GM19035 (cell line): ENCODE data around the gene MUC4.
"Not testable (repeated sequence)": the region's sequence is repeated elsewhere in the genome, so short reads cannot be mapped to it uniquely, and the experiment has no call there.

ENCODE experiments used
- ATAC-seq: cut with Tn5 transposase; IDR thresholded peaks from one replicate; pipeline ENCODE4 v1.9.1; 2021; ENCODE audit not compliant: unreplicated experiment

Gene MUC4

GRCh38 chr3:195785781-195786405 is 25.8 kb downstream of the MUC4 start:
- not testable (repeated sequence) for ATAC-seq

DNA sequence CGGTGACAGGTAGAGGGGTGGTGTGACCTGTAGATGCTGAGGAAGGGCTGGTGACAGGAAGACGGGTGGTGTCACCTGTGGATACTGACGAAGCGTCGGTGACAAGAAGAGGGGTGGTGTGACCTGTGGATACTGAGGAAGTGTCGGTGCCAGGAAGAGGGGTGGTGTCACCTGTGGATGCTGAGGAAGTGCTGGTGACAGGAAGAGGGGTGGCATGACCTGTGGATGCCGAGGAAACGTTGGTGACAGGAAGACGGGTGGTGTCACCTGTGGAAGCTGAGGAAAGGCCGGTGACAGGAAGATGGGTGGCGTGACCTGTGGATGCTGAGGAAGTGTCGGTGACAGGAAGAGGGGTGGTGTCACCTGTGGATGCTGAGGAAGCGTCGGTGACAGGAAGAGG is 27.7 kb downstream of the MUC4 start:
- ATAC-seq: not testable (repeated sequence)

DNA sequence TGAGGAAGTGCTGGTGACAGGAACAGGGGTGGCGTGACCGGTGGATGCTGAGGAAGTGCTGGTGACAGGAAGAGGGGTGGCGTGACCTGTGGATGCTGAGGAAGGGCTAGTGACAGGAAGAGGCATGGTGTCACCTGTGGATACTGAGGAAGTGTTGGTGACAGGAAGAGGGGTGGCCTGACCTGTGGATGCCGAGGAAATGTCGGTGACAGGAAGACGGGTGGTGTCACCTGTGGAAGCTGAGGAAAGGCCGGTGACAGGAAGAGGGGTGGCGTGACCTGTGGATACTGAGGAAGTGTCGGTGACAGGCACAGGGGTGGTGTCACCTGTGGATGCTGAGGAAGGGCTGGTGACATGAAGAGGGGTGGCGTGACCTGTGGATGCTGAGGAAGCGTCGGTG is 30.5 kb downstream of the MUC4 start:
- ATAC-seq: not testable (repeated sequence)

DNA sequence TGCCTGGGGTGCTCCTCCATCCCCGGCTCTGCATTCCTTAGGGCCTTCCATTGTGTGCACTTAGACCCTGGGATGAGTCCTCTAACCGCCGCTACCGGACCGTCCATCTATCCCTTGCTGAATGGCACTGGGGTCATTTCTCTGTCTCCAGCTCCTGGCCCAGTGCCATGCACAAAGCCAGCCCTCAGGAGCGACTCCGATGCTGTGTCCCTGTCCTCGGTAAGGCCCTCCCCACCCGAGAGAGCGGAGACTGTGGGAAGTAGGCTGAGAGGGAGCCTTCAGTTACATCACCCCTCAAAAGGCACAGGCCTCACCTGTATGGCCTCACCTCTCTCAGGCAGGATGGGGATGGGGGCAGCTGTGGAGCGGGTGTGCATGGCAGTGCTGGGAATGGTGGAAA is 33.8 kb downstream of the MUC4 start:
- no peak for ATAC-seq

DNA sequence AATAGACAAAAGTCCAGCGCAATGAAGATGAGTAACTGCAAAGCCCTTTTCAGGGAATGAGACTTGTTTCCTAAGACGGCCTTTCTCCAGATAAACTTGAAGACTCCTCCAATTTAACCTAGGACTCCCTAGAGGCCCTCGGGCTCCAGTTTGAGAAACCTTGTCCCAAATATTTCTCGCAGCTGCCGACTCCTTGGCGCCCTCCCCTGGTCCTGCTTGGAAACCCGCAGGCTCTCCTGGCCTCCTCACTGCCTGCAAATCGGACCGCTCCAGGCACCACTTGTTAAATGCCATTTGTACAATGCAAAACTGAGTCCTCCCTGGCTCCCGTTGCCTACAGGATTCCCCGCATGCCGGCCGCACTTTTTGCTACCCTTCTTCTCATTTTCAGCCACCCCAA is 36.8 kb downstream of the MUC4 start:
- ATAC-seq: no peak

DNA sequence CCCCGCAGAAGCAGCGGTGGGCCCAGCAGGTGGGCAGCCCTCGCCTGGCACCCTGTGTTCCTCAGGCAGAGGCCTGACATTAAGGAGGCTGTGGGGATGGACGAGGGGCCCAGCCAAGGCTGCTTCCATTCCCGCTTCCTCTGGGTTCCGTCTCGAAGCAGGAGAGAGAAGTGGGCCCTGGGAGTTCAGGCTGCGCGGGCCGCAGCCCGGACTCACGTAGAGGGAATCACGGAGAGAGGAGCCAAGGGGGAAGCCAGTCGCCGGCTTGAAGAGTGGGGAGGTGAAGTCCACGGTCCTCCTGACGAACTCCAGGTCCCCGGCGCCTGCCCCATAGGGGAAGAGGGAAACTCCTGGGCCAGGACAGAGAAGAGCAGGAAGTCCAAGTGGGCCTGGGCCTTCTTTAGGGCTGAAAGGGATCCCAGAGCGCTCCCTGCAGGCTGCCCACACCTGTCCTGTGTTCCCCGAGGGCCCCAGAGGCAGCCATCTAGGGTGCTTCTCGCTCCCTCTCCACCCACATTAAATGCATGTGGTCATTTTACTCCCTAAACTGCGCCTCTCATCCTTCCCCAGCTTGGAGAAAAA is 37.7 kb downstream of the MUC4 start:
- ATAC-seq: no peak

DNA sequence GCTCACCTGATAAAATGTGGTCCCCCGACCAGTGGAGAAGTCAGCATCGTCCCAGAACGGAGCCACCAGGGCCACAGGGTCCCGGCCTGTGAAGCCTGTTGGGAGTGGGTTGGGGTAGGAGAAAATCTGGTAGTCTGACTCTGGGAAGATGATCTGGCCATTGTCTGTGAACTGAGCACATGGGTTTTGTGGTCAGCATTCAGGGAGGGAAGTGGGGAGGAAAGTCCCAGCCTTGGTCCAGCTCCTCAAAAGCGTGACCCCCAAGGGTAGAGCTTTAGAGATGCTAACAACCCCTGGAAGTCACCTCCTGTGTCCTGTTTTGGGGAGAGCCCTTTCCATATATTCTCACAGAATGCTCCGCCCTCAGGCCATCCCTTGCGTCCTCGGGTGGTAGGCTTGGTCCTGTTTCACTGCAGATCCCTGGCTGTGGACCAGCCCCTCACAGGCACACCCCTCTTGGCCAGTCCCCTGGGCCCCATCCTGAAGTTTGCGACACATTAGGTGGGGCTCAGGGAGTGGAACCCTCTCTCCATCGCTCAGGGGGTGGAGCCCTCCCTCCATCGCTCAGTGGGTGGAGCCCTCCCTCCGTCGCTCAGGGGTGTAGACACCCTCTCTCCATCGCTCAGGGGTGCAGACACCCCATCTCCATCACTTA is 40.0 kb downstream of the MUC4 start:
- ATAC-seq: no peak

DNA sequence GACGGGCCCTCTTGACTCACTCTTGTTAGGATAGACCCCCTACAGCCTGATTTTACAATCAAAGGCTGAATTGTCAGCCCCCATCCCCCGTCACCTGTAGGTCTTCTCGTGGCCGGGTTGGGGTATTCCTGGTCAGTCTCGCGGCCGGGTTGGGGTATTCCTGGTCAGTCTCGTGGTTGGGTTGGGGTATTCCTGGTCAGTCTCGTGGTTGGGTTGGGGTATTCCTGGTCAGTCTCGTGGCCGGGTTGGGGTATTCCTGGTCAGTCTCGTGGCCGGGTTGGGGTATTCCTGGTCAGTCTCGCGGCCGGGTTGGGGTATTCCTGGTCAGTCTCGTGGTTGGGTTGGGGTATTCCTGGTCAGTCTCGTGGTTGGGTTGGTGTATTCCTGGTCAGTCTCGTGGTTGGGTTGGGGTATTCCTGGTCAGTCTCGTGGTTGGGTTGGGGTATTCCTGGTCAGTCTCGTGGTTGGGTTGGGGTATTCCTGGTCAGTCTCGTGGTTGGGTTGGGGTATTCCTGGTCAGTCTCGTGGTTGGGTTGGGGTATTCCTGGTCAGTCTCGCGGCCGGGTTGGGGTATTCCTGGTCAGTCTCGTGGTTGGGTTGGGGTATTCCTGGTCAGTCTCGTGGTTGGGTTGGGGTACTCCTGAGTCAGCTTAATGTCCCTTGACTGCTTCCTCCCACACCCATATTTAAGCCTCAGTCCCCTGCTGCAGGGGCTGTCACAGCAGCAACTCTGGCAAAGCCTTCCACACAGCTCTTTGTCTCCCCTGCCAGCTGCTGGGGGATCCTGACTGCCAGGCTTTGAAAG is 40.7 kb downstream of the MUC4 start:
- not testable (repeated sequence) for ATAC-seq

DNA sequence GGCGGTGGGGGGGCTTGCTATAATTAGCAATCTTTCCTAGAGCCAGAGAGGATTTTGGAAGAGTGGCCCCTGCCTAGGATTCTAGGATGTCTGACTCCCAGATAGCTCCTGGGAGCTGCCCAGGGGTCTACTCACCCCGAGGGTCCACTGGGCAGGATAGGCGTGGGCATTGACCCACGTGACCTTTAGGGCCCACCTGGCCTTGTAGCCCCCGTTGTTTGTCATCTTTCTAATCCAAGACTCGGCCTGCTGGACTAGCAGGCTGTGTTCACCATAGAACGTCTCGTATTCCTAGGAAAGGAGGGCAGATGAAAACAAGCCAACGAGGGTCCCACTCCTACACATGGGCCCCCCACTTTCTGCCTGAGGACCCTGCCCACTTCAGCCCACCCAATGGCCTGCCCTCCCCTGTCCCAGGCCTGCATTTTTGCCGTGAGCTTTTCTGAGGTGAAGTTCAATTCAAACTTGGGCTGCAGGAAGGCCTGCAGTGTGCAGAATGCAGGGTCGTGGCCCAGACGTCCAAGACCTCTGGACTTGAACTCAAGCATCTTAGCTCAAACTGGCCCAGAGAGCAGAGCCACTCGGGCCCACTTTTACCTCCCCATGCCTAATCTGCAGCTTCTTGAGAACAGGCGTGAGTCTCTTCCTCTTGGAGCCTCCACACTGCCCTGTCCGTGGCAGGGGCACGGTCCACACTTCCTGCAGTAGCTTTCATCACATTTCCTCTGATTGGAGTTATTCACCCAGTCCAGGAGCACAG is 41.5 kb downstream of the MUC4 start:
- ATAC-seq: no peak

DNA sequence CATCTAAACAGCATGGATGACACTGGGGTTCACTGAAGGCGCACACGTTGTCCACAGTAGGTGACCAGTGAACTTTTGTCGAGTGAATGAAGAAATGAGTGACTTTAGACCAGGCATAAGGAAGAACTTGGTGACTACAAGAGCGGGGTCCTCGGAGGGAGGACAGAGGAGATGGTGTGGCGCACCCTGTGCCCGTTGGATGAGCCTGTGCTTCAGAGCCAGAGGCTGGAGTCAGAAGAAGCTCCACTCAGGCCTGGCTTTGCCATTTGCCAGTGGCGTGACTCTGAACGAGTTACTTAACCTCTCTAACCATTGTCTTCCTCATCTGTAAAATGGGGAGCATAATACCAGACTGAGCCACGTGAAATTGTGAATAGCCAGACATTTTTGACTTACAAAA is 42.2 kb downstream of the MUC4 start:
- ATAC-seq: no peak

DNA sequence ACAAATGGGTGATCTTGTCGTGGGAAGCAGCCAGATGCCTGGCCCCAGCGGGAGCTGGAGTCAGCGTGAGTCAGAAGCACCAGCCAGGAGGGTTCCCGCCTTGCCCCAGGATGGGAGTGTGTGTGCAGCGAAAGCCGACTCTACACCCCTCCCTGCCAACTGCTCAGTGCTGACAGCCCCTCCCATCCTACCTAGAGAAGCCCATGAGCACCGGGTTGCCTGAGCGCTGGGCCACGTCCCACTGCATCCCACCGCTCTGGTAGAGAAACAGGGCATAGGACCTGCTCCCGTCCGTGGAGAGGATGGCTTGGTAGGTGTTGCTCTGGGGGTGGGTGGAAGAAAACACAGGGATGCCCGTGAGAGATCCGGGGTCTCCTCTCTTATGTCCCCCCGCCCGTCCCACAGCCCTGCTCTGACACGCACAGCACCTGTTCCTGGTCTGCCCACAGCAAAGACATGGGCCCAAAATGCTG is 42.9 kb downstream of the MUC4 start:
- ATAC-seq: no peak

- ATAC-seq: no peak
These were observed 43.3 kb downstream of the MUC4 start for GRCh38 chr3:195768414-195768813.

DNA sequence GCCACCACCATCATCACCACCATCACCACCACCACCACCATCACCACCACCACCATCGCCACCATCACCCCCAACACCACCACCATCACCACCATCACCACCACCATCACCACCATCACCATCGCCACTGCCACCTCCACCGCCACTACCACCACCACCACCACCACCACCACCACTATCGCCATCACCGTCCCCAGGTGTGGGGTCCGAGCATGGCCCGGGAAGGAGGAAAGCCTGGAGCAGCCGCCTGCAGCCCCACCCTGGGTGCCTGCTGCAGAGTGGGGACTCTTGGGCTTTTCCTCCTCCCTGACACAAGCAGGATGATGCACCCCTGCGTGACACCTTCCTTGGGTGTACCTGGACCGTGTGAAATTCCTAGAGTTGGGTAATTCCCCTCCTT is 43.9 kb downstream of the MUC4 start:
- ATAC-seq: no peak

DNA sequence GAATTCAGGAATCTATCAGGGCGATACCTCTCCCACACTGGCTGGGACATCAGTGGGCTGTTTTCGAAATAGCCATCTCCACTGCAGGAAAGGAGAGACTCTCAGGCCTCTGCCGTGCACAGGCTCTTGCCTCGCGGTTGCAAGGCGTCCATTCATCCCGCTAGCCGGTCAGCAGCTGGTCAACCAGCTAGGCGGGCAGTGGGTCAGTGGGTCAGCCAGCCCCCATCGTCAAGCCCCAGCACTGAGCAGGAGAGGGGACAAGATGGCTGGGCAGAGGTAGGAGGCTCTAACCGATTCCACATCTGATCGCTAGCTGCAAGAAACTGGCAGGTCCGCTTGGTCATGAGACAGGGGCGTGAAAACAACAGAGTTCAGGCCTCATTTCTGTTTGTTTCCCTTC is 45.1 kb downstream of the MUC4 start:
- no peak for ATAC-seq

- ATAC-seq: no peak
These were observed 46.6 kb downstream of the MUC4 start for GRCh38 chr3:195764961-195765706.

DNA sequence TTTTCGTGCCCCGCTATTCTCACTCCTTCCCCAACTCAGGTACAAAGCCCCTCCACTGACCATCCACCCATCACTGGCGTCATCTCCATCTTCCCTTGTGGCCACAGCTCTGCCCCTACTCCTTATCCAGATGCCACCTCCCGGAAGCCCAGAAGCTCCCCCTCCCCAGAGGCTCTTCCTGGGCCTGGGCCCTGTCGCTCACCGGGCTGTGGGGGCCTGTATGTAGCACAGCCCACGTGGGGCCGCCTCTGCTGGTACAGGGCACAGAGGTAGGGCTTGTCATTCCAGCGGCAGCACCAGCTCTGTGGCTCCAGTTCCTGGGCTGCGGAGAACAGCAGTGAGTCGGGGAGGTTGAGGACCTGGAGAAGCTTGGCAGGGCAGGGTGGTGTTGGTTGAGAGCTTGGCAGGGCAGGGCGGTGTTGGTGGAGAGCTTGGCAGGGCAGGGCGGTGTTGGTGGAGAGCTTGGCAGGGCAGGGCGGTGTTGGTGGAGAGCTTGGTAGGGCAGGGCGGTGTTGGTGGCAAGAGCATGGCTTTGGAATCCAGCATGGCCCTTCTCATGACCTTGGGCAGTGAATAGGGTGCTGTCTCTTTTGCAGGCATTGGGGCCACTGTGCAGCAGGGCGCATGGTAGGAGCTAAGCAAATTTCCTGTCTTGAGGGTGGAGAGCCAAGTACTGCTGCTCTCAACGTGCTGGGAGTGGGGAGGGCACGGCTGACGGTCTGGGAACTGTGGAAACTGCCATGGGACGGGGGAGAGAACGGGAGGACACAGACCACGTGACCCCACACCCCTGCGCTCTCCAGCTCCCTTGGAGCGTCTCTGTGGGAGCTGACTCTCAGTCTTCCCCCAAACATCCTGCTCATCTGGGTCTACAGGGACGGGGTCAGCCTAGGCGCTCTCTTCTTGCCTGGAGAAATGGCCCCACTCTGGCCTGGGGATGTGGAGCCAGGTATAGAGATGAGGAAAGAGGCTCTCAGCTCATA is 47.6 kb downstream of the MUC4 start:
- no peak for ATAC-seq

GRCh38 chr3:195763076-195763830 is 48.5 kb downstream of the MUC4 start:
- ATAC-seq: no peak

DNA sequence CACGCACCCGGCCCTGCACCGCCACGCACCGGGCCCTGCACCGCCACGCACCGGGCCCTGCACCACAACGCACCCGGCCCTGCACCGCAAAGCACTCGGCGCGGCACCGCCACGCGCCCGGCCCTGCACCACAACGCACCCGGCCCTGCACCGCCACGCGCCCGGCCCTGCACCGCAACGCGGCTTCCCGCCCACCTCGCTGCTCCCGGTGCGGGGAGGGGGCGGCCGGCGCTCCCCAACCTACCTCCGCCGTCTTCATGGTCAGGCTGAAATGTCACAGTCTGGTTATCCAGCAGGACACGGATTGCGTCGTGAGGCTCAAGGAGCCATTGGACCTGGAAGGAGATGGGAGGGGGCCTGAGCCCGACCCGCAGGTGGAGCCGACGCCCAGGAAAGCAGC is 49.1 kb downstream of the MUC4 start:
- no peak for ATAC-seq
